Hematopoietic multipotent progenitor cell treated with erythropoietin and hydrocortisone succinate and interleukin-3 and kit ligand, for 4 days (in vitro differentiated cells): Measurements from ENCODE around the gene NSUN7.
"Not testable (repeated sequence)": the region's sequence is repeated elsewhere in the genome, so short reads cannot be mapped to it uniquely, and the experiment has no call there.

Experiments
- DNase-seq: peaks from one replicate; pipeline ENCODE4 v3.0.0-alpha.2; 2015

Gene NSUN7

DNA sequence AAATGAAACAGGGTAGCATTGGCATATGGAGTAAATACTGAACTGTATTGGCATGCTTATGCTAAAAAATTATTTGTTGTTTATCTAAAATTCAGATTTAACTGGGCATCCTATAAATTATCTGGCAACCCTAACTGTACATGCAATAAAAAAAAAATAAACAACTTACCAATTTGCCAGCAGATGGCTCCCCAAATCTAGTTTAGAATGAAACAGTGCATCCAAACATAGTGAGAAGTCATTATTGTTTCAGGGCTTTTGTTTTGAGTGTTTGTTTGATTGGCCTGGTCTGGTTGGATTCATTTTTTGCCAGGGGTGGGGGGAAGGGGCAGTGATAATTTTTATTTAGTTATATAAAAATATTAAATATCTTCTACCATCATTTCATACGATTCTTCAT, 12.8 kb upstream of the NSUN7 start:
- DNase-seq: peak; percentile 71

DNA sequence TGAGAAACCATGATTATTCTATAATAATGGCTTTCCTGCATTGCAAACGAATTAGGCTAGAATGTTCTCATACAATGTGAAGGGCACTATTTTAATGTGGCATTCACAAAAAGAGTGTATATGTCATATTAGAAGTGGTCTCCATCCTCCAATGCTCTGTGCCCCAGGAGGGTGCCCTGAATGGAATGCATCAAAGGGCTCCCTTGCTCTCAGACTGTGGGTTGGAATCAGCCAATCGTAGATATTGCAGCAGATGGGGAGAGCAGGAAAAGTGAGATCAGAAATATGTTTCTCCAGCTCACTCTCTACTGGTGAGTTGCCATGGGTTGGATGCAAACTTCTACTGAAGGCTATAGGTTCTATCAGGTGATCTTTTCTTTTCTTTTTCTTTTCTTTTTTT, 11.9 kb upstream of the NSUN7 start:
- DNase-seq: no peak

- no peak for DNase-seq
These were observed 10.4 kb upstream of the NSUN7 start for GRCh38 chr4:40739347-40739746.

DNA sequence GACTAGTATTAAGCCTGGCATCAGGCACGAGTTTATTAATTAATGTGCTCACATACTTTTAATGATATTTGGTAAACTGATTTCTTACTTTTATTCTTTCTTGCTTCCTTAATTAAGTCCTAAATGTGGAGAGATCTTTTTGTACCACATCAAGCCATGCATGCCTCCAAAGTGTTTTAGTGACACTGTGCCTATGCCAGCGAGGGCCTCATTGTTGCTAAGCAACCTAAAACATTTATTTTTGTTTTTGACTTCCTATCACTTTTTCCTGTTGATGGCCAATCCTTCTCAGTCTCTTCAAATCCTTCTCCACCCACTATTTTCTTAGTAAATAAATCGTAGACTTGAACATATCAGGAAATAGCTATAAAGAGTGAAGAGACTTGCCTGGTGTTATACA, 5.5 kb upstream of the NSUN7 start:
- DNase-seq: no peak

DNA sequence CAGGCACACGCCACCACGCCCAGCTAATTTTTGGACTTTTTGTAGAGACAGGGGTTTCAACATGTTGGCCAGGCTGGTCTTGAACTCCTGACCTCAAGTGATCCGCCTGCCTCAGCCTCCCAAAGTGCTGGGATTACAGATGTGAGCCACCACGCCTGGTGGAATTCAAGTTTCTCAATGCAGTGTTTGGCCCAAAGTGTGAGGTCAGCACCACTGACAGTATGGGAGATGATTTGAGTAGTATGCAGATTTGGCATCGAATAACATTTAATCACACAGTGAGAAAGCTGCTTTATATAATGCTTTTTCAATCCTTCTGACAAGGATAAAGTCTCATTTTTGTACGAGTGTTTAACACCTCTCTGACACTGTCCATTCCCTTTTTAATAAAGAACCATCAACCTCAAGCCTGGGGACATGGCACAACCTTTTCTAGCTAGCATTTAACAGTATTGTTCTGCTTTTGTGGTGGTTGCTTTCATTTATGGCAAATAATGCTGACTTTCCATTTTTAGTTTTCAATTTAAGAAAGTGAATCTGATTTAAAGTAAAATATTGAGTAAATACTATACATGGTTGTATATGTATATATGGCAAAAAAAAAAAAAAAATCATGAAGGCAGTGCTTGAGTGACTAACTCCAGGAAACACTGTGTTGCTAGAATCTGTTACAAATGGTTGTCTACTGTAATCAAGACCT, 4.3 kb upstream of the NSUN7 start:
- DNase-seq: no peak

- DNase-seq: no peak
These were observed 2.4 kb upstream of the NSUN7 start for GRCh38 chr4:40747207-40747835.

DNA sequence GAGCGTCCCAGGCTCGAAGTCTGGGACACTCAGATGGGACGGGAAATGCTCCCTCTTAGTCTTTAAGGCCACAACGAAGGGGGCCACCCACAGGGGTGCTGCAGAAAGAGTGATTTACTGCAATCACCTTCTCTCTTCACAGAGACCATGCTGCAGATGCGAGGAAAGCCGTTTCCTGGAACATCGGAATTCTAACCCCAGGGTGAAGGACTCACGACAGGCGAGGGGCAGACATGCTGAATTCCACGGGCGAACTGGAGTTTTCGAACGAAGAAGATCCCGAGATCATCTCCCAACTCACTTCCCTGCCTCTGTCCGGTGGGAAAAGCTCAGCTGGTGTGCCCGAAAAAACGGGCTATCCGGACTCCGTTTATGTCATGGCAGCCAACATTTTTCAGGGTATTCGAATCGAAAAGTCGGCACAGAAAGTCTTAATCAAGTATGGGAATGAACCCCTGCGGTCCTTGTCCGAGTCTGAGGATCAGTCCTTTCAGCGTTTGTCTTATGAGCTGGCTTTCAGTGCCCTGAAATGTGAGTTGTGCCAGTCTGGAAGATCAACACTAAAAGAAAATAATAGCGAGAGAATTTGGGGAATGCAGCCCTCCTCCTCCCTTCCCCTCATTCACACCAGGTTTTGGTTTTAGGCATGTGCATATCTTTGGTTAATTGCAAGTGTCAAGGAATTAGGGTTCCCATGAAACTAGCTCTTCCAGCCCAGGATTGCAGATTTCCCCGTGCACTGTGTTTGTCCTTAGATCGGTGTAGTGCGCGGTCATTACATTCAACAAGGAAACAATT, 905 bp downstream of the NSUN7 start:
- DNase-seq: no peak

DNA sequence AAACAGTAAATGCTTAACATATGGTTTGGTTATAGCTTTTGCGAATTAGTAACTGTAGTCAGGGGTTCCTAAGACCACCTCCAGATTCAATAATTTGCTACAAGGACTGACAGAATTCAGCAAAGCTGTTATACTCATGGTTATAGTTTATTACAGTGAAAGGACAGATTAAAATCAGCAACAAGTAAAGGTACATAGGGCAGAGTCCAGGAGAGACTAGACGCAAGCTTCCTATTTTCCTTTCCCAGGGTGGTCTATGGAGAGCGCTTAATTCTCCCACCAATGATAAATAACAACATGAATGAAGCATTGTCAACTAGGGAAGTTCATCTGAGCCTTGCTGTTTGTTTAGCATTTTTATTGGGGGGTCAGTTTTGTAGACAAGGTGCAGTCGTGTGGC, 5.9 kb downstream of the NSUN7 start:
- DNase-seq: no peak

GRCh38 chr4:40763228-40763716, 13.5 kb downstream of the NSUN7 start:
- DNase-seq: peak; percentile 81

DNA sequence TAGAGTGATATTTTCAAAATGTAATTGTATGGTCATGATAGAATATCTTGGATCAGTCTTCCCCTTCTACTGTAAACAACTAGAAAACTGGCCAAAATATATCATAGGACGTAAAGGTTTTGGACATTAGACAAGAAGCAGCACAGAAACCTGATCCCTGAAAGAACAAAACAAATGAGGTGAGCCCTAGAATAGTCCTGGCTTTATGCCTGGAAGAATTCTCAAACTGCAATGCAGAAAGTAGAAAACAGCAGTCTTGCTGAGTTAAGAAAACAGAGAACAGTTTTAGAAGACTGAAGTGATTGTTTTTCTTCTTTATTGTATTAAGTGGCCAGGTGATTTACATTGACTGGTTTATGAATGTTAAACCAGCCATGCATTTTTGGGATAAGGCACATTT, 19.5 kb downstream of the NSUN7 start:
- no peak for DNase-seq

- DNase-seq: no peak
These were observed 28.3 kb downstream of the NSUN7 start for GRCh38 chr4:40778090-40778489.

DNA sequence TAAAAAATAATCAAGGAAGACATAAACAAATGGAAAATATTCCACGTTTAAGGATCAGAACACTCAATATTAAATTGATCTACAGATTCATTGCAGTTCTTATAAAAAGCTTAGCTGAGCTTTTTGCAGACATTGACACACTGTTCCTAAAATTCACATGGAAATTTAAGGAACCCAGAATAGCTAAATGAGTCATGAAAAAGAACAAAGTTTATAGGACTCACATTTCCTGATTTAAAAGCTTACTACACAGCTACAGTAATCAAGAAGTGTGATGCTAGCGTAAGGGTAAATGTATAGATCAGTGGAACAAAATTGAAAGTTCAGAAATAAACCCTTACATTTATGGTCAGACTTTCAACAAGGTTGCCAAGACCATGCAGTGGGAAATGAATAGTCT, 33.1 kb downstream of the NSUN7 start:
- DNase-seq: no peak

- DNase-seq: no peak
These were observed 36.0 kb downstream of the NSUN7 start for GRCh38 chr4:40785727-40786126.

DNA sequence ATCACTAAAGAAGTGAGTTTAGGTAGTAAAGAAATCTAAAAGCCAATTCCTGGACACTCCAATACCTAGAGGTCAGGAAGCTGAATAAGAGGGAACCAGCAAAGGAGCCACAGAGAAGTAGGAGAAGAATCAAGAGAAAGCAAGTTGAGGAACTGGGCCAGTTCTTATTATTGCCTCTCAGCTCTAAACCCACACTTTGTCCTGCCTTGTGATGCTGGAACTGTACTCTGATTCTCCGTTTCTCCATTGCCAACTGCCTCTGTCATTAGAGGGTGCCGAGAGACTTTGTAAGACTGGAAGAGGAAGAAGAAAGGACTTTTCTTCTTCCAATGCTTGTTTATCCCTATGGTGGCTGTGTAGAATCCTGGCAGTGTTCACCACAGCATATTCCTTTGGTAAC, 38.6 kb downstream of the NSUN7 start:
- no peak for DNase-seq

DNA sequence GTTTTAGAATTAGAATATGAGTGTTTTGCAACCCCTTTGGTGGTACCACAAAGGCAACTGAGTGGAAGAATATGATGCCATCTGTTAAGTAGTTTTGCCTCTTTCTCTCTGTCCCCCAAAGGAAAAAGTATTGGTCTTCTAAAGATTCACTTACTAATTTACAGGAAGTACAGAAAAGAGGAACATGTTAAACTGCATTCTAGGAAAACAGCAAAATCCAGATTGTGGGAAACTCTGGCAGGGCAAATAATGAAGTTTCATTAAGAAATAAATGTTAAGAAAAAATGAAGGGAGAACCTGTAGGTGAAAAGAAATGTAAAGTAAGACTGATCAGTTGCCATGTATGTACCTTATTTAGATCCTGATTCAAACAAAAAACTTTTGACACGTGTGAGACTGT, 39.3 kb downstream of the NSUN7 start:
- peak; percentile 10 for DNase-seq

- no peak for DNase-seq
These were observed 40.0 kb downstream of the NSUN7 start for GRCh38 chr4:40789771-40790170.

DNA sequence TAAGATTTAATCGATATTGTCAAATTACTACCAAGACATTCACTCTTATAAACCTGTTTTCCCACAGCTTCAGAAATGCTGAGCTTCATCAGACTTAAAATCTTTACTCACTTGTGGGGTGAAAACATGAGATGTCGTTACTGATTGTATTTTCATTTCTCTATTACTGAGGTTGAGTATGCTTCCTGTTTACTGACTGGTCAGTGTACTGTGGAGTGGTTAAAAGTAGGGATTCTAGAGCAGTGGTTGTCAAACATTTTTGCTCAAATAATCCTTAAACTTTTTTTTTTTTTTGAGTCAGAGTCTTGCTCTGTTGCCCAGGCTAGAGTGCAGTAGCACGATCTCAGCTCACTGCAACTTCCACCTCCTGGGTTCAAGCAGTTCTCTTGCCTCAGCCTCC, 50.3 kb downstream of the NSUN7 start:
- DNase-seq: no peak

- DNase-seq: no peak
These were observed 54.8 kb downstream of the NSUN7 start for GRCh38 chr4:40804598-40804997.

GRCh38 chr4:40808926-40809457, 59.2 kb downstream of the NSUN7 start:
- no peak for DNase-seq

GRCh38 chr4:40811956-40812355, 62.2 kb downstream of the NSUN7 start:
- DNase-seq: peak; percentile 22

DNA sequence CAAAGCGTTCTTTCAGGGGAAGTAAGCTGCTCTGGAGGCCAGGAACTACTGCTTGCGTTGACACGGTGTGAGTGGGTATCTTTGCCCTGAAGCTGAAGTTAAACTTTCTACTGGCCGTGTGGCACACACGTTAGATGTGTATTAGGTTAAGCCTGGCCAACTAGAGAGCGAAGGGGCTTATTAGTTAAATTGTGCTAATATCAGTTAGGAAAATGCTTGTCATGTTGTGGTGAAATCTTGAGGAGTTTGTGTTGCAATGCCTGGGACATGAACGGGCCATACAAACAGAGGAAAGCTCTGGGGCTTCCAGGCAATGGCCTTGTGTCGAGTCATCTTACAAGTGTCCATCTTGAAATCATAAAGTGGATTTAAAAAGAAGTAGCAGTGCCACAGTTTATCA, 62.6 kb downstream of the NSUN7 start:
- DNase-seq: peak; percentile 18

DNA sequence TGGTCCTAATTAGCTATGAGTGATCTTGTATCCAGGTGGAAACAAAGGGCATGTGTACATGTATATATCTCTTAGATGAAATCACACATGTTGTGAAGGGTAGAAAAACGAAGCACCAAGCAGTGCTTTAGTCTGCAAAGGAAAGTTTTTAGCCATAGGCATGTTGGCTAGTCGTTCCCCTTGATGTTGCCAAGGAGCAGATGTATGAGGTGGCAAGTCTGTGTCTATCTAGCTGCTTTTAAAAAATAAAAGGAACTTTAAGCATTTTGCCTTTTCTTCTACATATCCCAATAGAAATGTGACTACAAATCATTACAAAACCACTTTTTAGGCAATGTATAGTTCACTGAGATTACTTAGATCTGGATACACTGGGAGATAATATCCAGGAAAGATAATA, 63.1 kb downstream of the NSUN7 start:
- DNase-seq: no peak

DNA sequence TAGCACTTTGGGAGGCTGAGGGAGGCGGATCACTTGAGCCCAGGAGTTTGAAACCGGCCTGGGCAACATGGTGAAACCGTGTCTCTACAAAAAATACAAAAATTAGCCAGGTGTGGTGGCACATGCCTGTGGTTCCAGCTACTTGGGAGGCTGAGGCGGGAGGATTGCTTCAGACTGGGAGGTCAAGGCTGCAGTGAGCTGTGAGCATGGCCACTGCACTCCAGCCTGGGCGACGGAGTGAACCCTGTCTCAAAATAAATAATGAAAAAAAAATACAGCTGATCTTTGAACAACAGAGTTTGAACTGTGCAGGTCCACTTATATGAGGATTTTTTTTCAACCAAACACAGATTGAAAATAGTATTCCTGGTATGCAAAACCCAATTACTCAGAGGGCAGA, 67.4 kb downstream of the NSUN7 start:
- DNase-seq: not testable (repeated sequence)

GRCh38 chr4:40820101-40820500, 70.3 kb downstream of the NSUN7 start:
- DNase-seq: no peak
